SK-MEL-5 (cell line): ENCODE measurements around the gene ZNFX1. TPM values are rescaled to one million over a fixed set of nuclear protein-coding genes. Genes with fewer than 3 reads are reported as not detected.
"Not testable (repeated sequence)": the region's sequence is repeated elsewhere in the genome, so short reads cannot be mapped to it uniquely, and the experiment has no call there.

Source experiments
- DNase-seq: peaks from one replicate; pipeline ENCODE4 v3.0.0-alpha.2; 2016; ENCODE audit warnings: low read depth, low spot score
- in situ Hi-C: cut with HindIII; loops from 2 replicates; pipeline ENCODE4 v1.10.0; 2016; ENCODE audit warnings: low sequenced_read_pairs, high pct_unique_total_duplicates, low pct_unique_long_range_greater_than_20kb
- polyA plus RNA-seq, 2 experiments: library from polyadenylated mRNA; depleted of rRNA; stranded (reverse); fragments of >200 nt; gene quantifications; 2 replicates each; pipeline ENCODE4 v1.2.3, GENCODE V29; 2015
- total RNA-seq: library from RNA; depleted of rRNA; stranded (reverse); fragments of >200 nt; shearing (Covaris generic); gene quantifications from 2 replicates; pipeline ENCODE4 v1.2.3, GENCODE V29; 2014; rRNA removed

Gene ZNFX1
- 20.3 and 21.0 TPM in 2 replicates for total RNA-seq
- polyA plus RNA-seq (2015; cell fraction: cytosol; rRNA removed): 18.9 and 25.4 TPM in 2 replicates
- 16.0 and 17.8 TPM in 2 replicates for polyA plus RNA-seq (2015; cell fraction: nucleus; rRNA removed)

GRCh38 chr20:49278036-49278817 lies at the start of gene ZNFX1:
ZNFX1 (minus strand) TSS chr20:49278057; CDS start chr20:49275839, 2,218 bp downstream.
- in situ Hi-C loops: no loop called here
- peak; percentile 99 for DNase-seq

- in situ Hi-C loops: loop anchor here (10.0 kb wide), 1 partner anchor 169 kb away; no protein-coding TSS in a partner anchor
Measured at GRCh38 chr20:49326026-49326425, 48.2 kb upstream of the ZNFX1 start.

GRCh38 chr20:49324306-49324705 lies 46.4 kb upstream of the ZNFX1 start:
- in situ Hi-C loops: loop anchor here (10.0 kb wide), 1 partner anchor 170 kb away; no protein-coding TSS in a partner anchor
- DNase-seq: no peak

More at GRCh38 chr20:49326026-49326425, 48.2 kb upstream of the ZNFX1 start:
- no peak for DNase-seq

GRCh38 chr20:49323622-49324238 lies 45.9 kb upstream of the ZNFX1 start:
- peak; percentile 68 for DNase-seq
- in situ Hi-C loops: loop anchor here (10.0 kb wide), 1 partner anchor 171 kb away; no protein-coding TSS in a partner anchor

- in situ Hi-C loops: loop anchor here (10.0 kb wide), 1 partner anchor 174 kb away; no protein-coding TSS in a partner anchor
- DNase-seq: peak; percentile 87
Measured at GRCh38 chr20:49320460-49320859, 42.6 kb upstream of the ZNFX1 start.

- no peak for DNase-seq
- in situ Hi-C loops: no loop called here
Measured at GRCh38 chr20:49319208-49319809, 41.5 kb upstream of the ZNFX1 start.

GRCh38 chr20:49318430-49319207 lies 40.8 kb upstream of the ZNFX1 start:
- in situ Hi-C loops: no loop called here
- DNase-seq: no peak

- DNase-seq: no peak
- in situ Hi-C loops: no loop called here
Measured at GRCh38 chr20:49318091-49318429, 40.2 kb upstream of the ZNFX1 start.

- in situ Hi-C loops: no loop called here
- no peak for DNase-seq
Measured at GRCh38 chr20:49316704-49317103, 38.8 kb upstream of the ZNFX1 start.

- DNase-seq: no peak
- in situ Hi-C loops: no loop called here
Measured at GRCh38 chr20:49315580-49315979, 37.7 kb upstream of the ZNFX1 start.

- DNase-seq, in situ Hi-C loops: not testable (repeated sequence)
Measured at GRCh38 chr20:49314052-49314451, 36.2 kb upstream of the ZNFX1 start.

GRCh38 chr20:49313283-49313682 lies 35.4 kb upstream of the ZNFX1 start:
- DNase-seq: no peak
- in situ Hi-C loops: no loop called here

GRCh38 chr20:49312661-49313060 lies 34.8 kb upstream of the ZNFX1 start:
- in situ Hi-C loops: no loop called here
- no peak for DNase-seq

GRCh38 chr20:49310705-49311104 lies 32.8 kb upstream of the ZNFX1 start:
- in situ Hi-C loops: no loop called here
- DNase-seq: no peak

GRCh38 chr20:49308875-49309274 lies 31.0 kb upstream of the ZNFX1 start:
- in situ Hi-C loops: no loop called here
- DNase-seq: no peak

GRCh38 chr20:49306903-49307620 lies 29.2 kb upstream of the ZNFX1 start:
- no peak for DNase-seq
- in situ Hi-C loops: no loop called here

- in situ Hi-C loops: no loop called here
- peak; percentile 39 for DNase-seq
Measured at GRCh38 chr20:49303065-49303552, 25.3 kb upstream of the ZNFX1 start.
